Uterus (tissue), 4 donors: Measurements from ENCODE around the gene USP15. TPM values are rescaled to one million over a fixed set of nuclear protein-coding genes. Genes with fewer than 3 reads are reported as not detected.
"Not testable (repeated sequence)": the region's sequence is repeated elsewhere in the genome, so short reads cannot be mapped to it uniquely, and the experiment has no call there.

Experiments used
- DNase-seq, 2 donors: peaks; one replicate each; pipeline ENCODE4 v3.0.0-alpha.2; 2019 to 2020
- H3K27ac ChIP-seq, 2 donors: fragments of 200-600 bp; sonication (generic); 1 replicate in 1 of 2; 2 replicates in 1 of 2; pipeline ENCODE4 v1.5.1; 2016 to 2018
- H3K27me3 ChIP-seq, 2 donors: fragments of 200-600 bp; sonication (generic); one replicate each; pipeline ENCODE4 v1.5.1; 2018 to 2019; ENCODE audit warnings: control low read depth in 1 of 2
- H3K36me3 ChIP-seq, 2 donors: fragments of 200-600 bp; sonication (generic); one replicate each; pipeline ENCODE4 v1.5.1; 2019; ENCODE audit warnings: control low read depth in 1 of 2
- H3K4me1 ChIP-seq, 2 donors: fragments of 200-600 bp; sonication (generic); one replicate each; pipeline ENCODE4 v1.5.1; 2018 to 2019; ENCODE audit warnings: control low read depth in 1 of 2
- H3K4me3 ChIP-seq, 2 donors: fragments of 200-600 bp; sonication (generic); 1 replicate in 1 of 2; 2 replicates in 1 of 2; pipeline ENCODE4 v1.5.1; 2018 to 2019; ENCODE audit warnings: mild to moderate bottlenecking in 1 of 2
- H3K9me3 ChIP-seq, 2 donors: fragments of 200-600 bp; sonication (generic); one replicate each; pipeline ENCODE4 v1.5.1; 2019; ENCODE audit warnings: control low read depth in 1 of 2
- POLR2A ChIP-seq, 2 donors: fragments of 450-650 bp; IDR thresholded peaks; one replicate each; pipeline ENCODE4 v1.6.1; 2016; ENCODE audit warnings: antibody characterized with exemption in 2 of 2, mild to moderate bottlenecking in 1 of 2, moderate library complexity in 1 of 2
- intact Hi-C: fragments of 100-400 bp; cut with DNase I; formaldehyde crosslinking; loops from one replicate; pipeline ENCODE4 v1.15.1; 2023; ENCODE audit warnings: low total_unique reads
- total RNA-seq, 4 donors: library from RNA; depleted of rRNA in 3 of 4; stranded (reverse); fragments of >200 nt in 3 of 4; gene quantifications; one replicate each; pipeline versions ENCODE4 v1.1.0 to v1.2.4, GENCODE V29; 2014 to 2023
- TF ChIP-seq, protein P1 (sequence below), 4 experiments: fragments of 200-600 bp in 2 of 4; fragments of 450-650 bp in 2 of 4; sonication (generic) in 2 of 4; IDR thresholded peaks; one replicate each; pipeline ENCODE4 v1.5.1; 2016 to 2019; ENCODE audit warnings: antibody characterized with exemption in 4 of 4, mild to moderate bottlenecking in 2 of 4, moderate library complexity in 1 of 4
- donor health status: DM: yes; HTN: yes; CAD: no.

USP15 gene
- total RNA-seq, 4 donors from 2014 or later, result 44.8 to 98.9 (median 76.5) TPM

GRCh38 chr12:62361048-62361447, 100.8 kb downstream of the USP15 start:
- H3K4me1 ChIP-seq, result no peaks in the 10 kb centered on the region
- H3K27me3 ChIP-seq, result no peaks in the 10 kb centered on the region
- H3K36me3 ChIP-seq, result no peaks in the 10 kb centered on the region
- no peak for DNase-seq
- intact Hi-C loops, result no loop called here
- no peak overlapping the region for H3K27ac ChIP-seq
- no peaks in the 10 kb centered on the region for H3K9me3 ChIP-seq
- no peak for TF ChIP-seq POLR2A (IDR thresholded peaks at IDR 0.05)
- TF ChIP-seq, protein P1, sequence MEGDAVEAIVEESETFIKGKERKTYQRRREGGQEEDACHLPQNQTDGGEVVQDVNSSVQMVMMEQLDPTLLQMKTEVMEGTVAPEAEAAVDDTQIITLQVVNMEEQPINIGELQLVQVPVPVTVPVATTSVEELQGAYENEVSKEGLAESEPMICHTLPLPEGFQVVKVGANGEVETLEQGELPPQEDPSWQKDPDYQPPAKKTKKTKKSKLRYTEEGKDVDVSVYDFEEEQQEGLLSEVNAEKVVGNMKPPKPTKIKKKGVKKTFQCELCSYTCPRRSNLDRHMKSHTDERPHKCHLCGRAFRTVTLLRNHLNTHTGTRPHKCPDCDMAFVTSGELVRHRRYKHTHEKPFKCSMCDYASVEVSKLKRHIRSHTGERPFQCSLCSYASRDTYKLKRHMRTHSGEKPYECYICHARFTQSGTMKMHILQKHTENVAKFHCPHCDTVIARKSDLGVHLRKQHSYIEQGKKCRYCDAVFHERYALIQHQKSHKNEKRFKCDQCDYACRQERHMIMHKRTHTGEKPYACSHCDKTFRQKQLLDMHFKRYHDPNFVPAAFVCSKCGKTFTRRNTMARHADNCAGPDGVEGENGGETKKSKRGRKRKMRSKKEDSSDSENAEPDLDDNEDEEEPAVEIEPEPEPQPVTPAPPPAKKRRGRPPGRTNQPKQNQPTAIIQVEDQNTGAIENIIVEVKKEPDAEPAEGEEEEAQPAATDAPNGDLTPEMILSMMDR (IDR thresholded peaks at IDR 0.05), result no peak
- no peak overlapping the region for H3K4me3 ChIP-seq

GRCh38 chr12:62363506-62363905, 103.3 kb downstream of the USP15 start:
- H3K27ac ChIP-seq, result no peak overlapping the region
- no peak for DNase-seq
- intact Hi-C loops, result no loop called here
- no peaks in the 10 kb centered on the region for H3K4me1 ChIP-seq
- H3K36me3 ChIP-seq, result no peaks in the 10 kb centered on the region
- no peaks in the 10 kb centered on the region for H3K27me3 ChIP-seq
- no peak overlapping the region for H3K4me3 ChIP-seq
- no peaks in the 10 kb centered on the region for H3K9me3 ChIP-seq
- TF ChIP-seq, protein P1 (IDR thresholded peaks at IDR 0.05), result no peak
- no peak for TF ChIP-seq POLR2A (IDR thresholded peaks at IDR 0.05)

DNA sequence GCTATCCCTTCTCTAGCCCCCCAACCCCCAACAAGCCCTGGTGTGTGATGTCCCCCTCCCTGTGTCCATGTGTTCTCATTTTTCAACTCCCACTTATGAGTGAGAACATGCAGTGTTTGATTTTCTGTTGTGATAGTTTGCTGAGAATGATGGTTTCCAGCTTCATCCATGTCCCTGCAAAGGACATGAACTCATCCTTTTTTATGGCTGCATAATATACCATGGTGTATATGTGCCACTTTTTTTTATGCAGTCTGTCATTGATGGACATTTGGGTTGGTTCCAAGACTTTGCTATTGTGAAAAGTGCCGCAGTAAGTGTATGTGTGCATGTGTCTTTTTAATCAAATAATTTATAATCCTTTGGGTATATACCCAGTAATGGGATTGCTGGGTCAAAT, 104.5 kb downstream of the USP15 start:
- H3K36me3 ChIP-seq, H3K4me3 ChIP-seq, H3K27me3 ChIP-seq, H3K4me1 ChIP-seq, H3K27ac ChIP-seq, DNase-seq, H3K9me3 ChIP-seq, intact Hi-C loops: not testable (repeated sequence)

GRCh38 chr12:62365846-62366245, 105.6 kb downstream of the USP15 start:
- intact Hi-C loops, result not testable (repeated sequence)

DNA sequence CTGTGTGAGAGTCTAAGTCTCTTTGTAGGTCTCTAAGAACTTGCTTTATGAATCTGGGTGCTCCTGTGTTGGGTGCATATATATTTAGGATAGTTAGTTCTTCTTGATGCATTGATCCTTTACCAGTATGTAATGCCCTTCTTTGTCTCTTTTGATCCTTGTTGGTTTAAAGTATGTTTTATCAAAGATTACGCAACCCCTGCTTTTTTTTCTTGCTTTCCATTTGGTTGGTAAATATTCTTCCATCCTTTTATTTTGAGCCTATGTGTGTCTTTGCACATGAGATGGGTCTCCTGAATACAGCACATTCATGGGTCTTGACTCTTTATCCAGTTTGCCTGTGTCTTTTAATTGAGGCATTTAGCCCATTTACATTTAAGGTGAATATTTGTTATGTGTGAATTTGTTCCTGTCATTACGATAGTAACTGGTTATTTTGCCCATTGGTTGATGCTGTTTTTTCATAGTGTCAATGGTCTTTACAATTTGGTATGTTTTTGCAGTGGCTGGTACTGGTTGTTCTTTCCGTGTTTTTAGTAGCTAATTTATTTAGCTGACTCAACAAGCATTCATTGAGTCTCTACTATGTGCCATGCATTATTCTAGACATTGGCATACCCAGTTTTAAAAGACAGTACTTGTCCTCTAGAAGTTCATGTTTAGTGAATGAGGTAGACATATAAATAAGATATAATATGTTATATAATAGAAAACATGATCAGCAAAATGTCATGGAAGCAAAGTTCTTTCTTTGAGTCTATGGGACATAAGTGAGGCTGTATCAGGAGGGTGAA, 108.4 kb downstream of the USP15 start:
- DNase-seq, H3K27ac ChIP-seq, H3K9me3 ChIP-seq, intact Hi-C loops, H3K4me3 ChIP-seq, H3K4me1 ChIP-seq, H3K27me3 ChIP-seq, H3K36me3 ChIP-seq: not testable (repeated sequence)

More at GRCh38 chr12:62365846-62366245, 105.6 kb downstream of the USP15 start:
- not testable (repeated sequence) for H3K9me3 ChIP-seq, H3K4me3 ChIP-seq, DNase-seq, H3K27me3 ChIP-seq, H3K27ac ChIP-seq, H3K36me3 ChIP-seq, H3K4me1 ChIP-seq

DNA sequence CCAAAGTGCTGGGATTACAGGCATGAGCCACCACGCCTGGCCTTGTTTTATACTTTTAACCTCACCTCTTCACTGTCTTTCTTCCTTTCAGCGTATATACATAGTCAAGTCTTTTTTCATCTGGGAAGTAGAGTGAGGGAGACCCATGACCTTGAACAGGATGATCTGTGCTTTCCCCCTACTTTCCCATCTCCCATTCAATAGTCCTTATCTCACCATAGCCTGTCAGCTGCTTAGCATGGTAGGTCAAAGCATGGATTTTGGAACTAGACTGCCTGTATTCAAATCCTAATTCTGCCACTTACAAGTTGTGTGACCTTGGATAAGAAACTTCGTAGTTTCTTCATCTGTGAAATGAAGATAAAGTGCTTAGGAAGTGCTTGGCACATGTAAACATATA, 110.0 kb downstream of the USP15 start:
- Histone ChIP-seq H3K27me3 (no peaks in the 10 kb centered on the region), H3K27ac (no peak overlapping the region), H3K4me1 (no peaks in the 10 kb centered on the region), H3K36me3 (no peaks in the 10 kb centered on the region), H3K9me3 (no peaks in the 10 kb centered on the region), H3K4me3 (no peak overlapping the region)
- intact Hi-C loops, result no loop called here
- DNase-seq, result no peak
- TF ChIP-seq, protein P1 (IDR thresholded peaks at IDR 0.05), result no peak
- TF ChIP-seq POLR2A (IDR thresholded peaks at IDR 0.05), result no peak

DNA sequence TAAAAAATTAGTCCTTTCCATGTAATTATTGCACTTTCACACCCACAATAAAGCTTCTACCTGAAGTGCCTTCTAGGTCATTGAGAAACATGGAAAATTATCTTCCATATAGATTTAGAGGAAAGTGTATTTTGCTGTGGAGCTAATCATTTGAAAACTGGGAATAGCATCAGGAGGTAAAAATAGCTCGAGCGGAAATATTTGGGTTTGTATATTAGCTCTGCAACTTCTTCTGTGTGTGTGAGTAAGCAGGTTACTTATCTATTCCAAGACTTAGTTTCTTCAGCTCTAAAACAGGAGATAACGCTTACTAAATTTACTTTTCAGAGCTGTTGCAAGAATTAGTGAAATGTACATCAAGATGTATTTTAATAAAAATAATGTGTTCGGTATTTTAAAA, 111.5 kb downstream of the USP15 start:
- no peaks in the 10 kb centered on the region for H3K27me3 ChIP-seq
- DNase-seq, result no peak
- H3K9me3 ChIP-seq, result no peaks in the 10 kb centered on the region
- H3K4me3 ChIP-seq, result no peak overlapping the region
- H3K36me3 ChIP-seq, result no peaks in the 10 kb centered on the region
- intact Hi-C loops, result no loop called here
- TF ChIP-seq POLR2A (IDR thresholded peaks at IDR 0.05), result no peak
- TF ChIP-seq, protein P1 (IDR thresholded peaks at IDR 0.05), result no peak
- no peak overlapping the region for H3K27ac ChIP-seq
- no peaks in the 10 kb centered on the region for H3K4me1 ChIP-seq
